Measurements from ENCODE around the gene PIK3C2G.

DNA sequence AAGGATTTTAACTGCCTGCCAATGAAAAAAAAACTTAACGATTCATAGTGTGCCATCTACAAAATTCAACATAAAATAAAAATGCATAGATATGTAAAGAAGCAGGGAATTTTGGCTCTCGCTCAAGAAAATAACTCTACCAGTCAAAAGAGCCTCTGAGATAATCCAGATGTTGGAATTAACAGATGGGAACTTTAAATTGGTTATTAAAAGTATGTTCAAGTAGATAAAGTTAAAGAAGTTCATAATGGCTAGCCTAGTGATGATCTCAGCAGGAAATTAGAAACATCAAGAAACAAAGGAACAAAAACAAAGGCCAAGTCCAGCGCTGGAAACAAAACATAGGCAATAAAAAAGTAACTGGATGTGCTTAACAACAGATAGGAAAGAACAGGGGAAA, 23.1 kb downstream of the PIK3C2G start:
- TF ChIP-seq, protein P1, sequence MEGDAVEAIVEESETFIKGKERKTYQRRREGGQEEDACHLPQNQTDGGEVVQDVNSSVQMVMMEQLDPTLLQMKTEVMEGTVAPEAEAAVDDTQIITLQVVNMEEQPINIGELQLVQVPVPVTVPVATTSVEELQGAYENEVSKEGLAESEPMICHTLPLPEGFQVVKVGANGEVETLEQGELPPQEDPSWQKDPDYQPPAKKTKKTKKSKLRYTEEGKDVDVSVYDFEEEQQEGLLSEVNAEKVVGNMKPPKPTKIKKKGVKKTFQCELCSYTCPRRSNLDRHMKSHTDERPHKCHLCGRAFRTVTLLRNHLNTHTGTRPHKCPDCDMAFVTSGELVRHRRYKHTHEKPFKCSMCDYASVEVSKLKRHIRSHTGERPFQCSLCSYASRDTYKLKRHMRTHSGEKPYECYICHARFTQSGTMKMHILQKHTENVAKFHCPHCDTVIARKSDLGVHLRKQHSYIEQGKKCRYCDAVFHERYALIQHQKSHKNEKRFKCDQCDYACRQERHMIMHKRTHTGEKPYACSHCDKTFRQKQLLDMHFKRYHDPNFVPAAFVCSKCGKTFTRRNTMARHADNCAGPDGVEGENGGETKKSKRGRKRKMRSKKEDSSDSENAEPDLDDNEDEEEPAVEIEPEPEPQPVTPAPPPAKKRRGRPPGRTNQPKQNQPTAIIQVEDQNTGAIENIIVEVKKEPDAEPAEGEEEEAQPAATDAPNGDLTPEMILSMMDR (IDR thresholded peaks at IDR 0.05), result no peak
- TF ChIP-seq POLR2A (IDR thresholded peaks at IDR 0.05), result no peak

All from testis (tissue), 2 donors.